ENCODE measurements around the gene COMMD10. TPM values are rescaled to one million over a fixed set of nuclear protein-coding genes. Genes with fewer than 3 reads are reported as not detected.

The COMMD10 gene
- polyA plus RNA-seq, 1 donor (not counting 4 experiments of a cell fraction or from before 2014, with no cell fraction given) = 22.3 TPM

- H2AFZ ChIP-seq (ENCODE audit: control insufficient read depth, low read length) = no peak overlapping the region
- no peak overlapping the region for H3K4me2 ChIP-seq (ENCODE audit: control insufficient read depth, extremely low read depth, insufficient read depth, low read depth, low read length)
- H3K36me3 ChIP-seq (ENCODE audit: control insufficient read depth in 2 of 2, extremely low read depth in 1 of 2, insufficient read depth in 2 of 2, low read length in 2 of 2) = no peaks in the 10 kb centered on the region
- H3K27ac ChIP-seq (ENCODE audit: control insufficient read depth, insufficient read depth, low read length) = no peak overlapping the region
- DNase-seq (ENCODE audit: low read depth, low spot score) (no peak), FAIRE-seq (no peak)
- H3K9me3 ChIP-seq (ENCODE audit: control insufficient read depth, low read depth, low read length) = no peaks in the 10 kb centered on the region
- no peaks in the 10 kb centered on the region for H3K4me1 ChIP-seq (ENCODE audit: control insufficient read depth, extremely low read depth, insufficient read depth, low read length)
- H3K9ac ChIP-seq (ENCODE audit: control insufficient read depth, extremely low read depth, insufficient read depth, low read length) = no peak overlapping the region
- no peak overlapping the region for H3K4me3 ChIP-seq (ENCODE audit: control insufficient read depth in 2 of 3, extremely low read depth in 1 of 3, insufficient read depth in 2 of 3, low read depth in 1 of 3, low read length in 3 of 3)
- H3K79me2 ChIP-seq (ENCODE audit: control insufficient read depth, insufficient read depth, low read length) = no peaks in the 10 kb centered on the region
- TF ChIP-seq EZH2 (IDR thresholded peaks at IDR 0.05; ENCODE audit: low read length) (no peak), CTCF (optimal IDR thresholded peaks at IDR 0.05 in 1 of 3, IDR thresholded peaks at IDR 0.05 in 1 of 3, conservative IDR thresholded peaks at IDR 0.05 in 1 of 3; ENCODE audit: extremely low read depth in 1 of 3, insufficient read depth in 2 of 3, low read length in 3 of 3) (no peak)
- H3K9me1 ChIP-seq (ENCODE audit: control insufficient read depth, extremely low read depth, insufficient read depth, low read length) = no peaks in the 10 kb centered on the region
- dilution Hi-C loops (cut with MboI; ENCODE audit: extremely low pct_ligation_motif_present, low sequenced_read_pairs) = no loop called here
- peaks cover 4% of the 10 kb centered on the region for H3K27me3 ChIP-seq (ENCODE audit: control insufficient read depth, extremely low read depth, insufficient read depth, low read length)
- H4K20me1 ChIP-seq (ENCODE audit: control insufficient read depth, extremely low read depth, insufficient read depth, low read length) = no peaks in the 10 kb centered on the region
Measured at GRCh38 chr5:116037236-116037822, 47.5 kb upstream of the COMMD10 start.

DNA sequence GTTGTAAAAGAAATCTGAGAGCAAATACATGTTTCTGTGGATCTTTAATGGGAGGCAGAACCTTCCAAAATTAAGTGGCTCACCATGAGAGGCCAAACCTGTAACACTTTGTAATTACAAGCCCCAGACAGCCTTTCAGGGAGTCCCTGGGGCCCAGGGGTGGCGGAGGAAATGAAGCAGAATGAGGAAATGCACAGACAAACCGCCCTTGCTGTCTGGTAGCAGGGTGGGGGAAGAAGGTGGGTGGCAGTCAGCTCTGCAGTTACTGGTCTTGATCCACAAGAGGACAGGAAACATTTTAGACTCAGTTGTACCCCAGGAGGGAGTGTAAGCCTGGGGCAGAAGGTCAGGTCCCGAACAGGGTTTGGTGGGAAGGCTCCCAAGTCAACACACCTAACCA is 46.0 kb upstream of the COMMD10 start:
- FAIRE-seq = no peak

More for the DNA sequence above, 46.0 kb upstream of the COMMD10 start:
- Histone ChIP-seq H3K9me1 (ENCODE audit: control insufficient read depth, extremely low read depth, insufficient read depth, low read length) (no peaks in the 10 kb centered on the region), H3K27me3 (ENCODE audit: control insufficient read depth, extremely low read depth, insufficient read depth, low read length) (peaks cover 4% of the 10 kb centered on the region), H3K36me3 (ENCODE audit: control insufficient read depth in 2 of 2, extremely low read depth in 1 of 2, insufficient read depth in 2 of 2, low read length in 2 of 2) (no peaks in the 10 kb centered on the region), H2AFZ (ENCODE audit: control insufficient read depth, low read length) (no peak overlapping the region), H3K9ac (ENCODE audit: control insufficient read depth, extremely low read depth, insufficient read depth, low read length) (no peak overlapping the region), H3K27ac (ENCODE audit: control insufficient read depth, insufficient read depth, low read length) (no peak overlapping the region), H3K4me1 (ENCODE audit: control insufficient read depth, extremely low read depth, insufficient read depth, low read length) (no peaks in the 10 kb centered on the region), H3K79me2 (ENCODE audit: control insufficient read depth, insufficient read depth, low read length) (no peaks in the 10 kb centered on the region), H3K4me3 (ENCODE audit: control insufficient read depth in 2 of 3, extremely low read depth in 1 of 3, insufficient read depth in 2 of 3, low read depth in 1 of 3, low read length in 3 of 3) (no peak overlapping the region), H4K20me1 (ENCODE audit: control insufficient read depth, extremely low read depth, insufficient read depth, low read length) (no peaks in the 10 kb centered on the region), H3K4me2 (ENCODE audit: control insufficient read depth, extremely low read depth, insufficient read depth, low read depth, low read length) (no peak overlapping the region), H3K9me3 (ENCODE audit: control insufficient read depth, low read depth, low read length) (no peaks in the 10 kb centered on the region)
- dilution Hi-C loops (cut with MboI; ENCODE audit: extremely low pct_ligation_motif_present, low sequenced_read_pairs) = no loop called here
- DNase-seq (ENCODE audit: low read depth, low spot score) = no peak
- TF ChIP-seq EZH2 (IDR thresholded peaks at IDR 0.05; ENCODE audit: low read length) (no peak), CTCF (optimal IDR thresholded peaks at IDR 0.05 in 1 of 3, IDR thresholded peaks at IDR 0.05 in 1 of 3, conservative IDR thresholded peaks at IDR 0.05 in 1 of 3; ENCODE audit: extremely low read depth in 1 of 3, insufficient read depth in 2 of 3, low read length in 3 of 3) (no peak)
